B cell (primary cell): ENCODE results near the gene PCGF3. TPM values are rescaled to one million over a fixed set of nuclear protein-coding genes. Genes with fewer than 3 reads are reported as not detected.

Experiments used
- ATAC-seq: fragments of 200-7000 bp; cut with Tn5 transposase; one replicate; pipeline ENCODE4 v1.10.0; 2021; ENCODE audit warnings: low read depth, mild to moderate bottlenecking, moderate number of reproducible peaks, moderate library complexity
- CTCF ChIA-PET: fragments of 350-600 bp; sonication (Branson Sonifier 250); formaldehyde crosslinking; loops from one replicate; lab custom pipeline; 2021; ENCODE audit warnings: antibody characterized with exemption, inconsistent platforms; lab: Charles Lee
- POLR2A ChIA-PET: fragments of 350-600 bp; sonication (Branson Sonifier 250); formaldehyde crosslinking; loops from one replicate; lab custom pipeline; 2021; ENCODE audit warnings: antibody characterized with exemption; lab: Charles Lee
- DNase-seq: peaks from one replicate; pipeline ENCODE4 v3.0.0; 2013
- H2AFZ ChIP-seq: 2 replicates; pipeline ENCODE4 v1.6.1; 2012; ENCODE audit warnings: mild to moderate bottlenecking, low read depth, low read length; ENCODE audit not compliant: insufficient read depth, poor library complexity, severe bottlenecking
- H3K27ac ChIP-seq, 2 donors: 1 replicate in 1 of 2; 2 replicates in 1 of 2; pipeline ENCODE4 v1.5.1; 2012 to 2013; ENCODE audit warnings: low read length in 2 of 2, mild to moderate bottlenecking in 2 of 2, moderate library complexity in 1 of 2
- H3K27me3 ChIP-seq, 4 experiments: fragments of 200-600 bp in 1 of 4; sonication (generic) in 1 of 4; replicated peaks in 1 of 4; 1 replicate in 2 of 4; 2 replicates in 2 of 4; pipeline versions ENCODE4 v1.6.1 to v1.7.0; 2013 to 2016; ENCODE audit warnings: low read length in 3 of 4, mild to moderate bottlenecking in 2 of 4, mixed read lengths in 1 of 4, moderate library complexity in 1 of 4; ENCODE audit not compliant: insufficient read depth in 4 of 4, control insufficient read depth in 3 of 4; ENCODE audit errors: control extremely low read depth in 1 of 4
- H3K36me3 ChIP-seq, 2 experiments: replicated peaks in 1 of 2; 1 replicate in 1 of 2; 2 replicates in 1 of 2; pipeline versions ENCODE4 v1.6.1 to v1.7.1; 2013; ENCODE audit warnings: low read length in 1 of 2; ENCODE audit not compliant: insufficient read depth in 2 of 2, control insufficient read depth in 1 of 2; ENCODE audit errors: control extremely low read depth in 1 of 2, extremely low read depth in 1 of 2
- H3K4me1 ChIP-seq, 2 donors: fragments of 200-600 bp in 1 of 2; sonication (generic) in 1 of 2; 1 replicate in 1 of 2; 2 replicates in 1 of 2; pipeline versions ENCODE4 v1.5.1 to v1.6.1; 2013 to 2017; ENCODE audit warnings: low read length in 2 of 2; ENCODE audit not compliant: control insufficient read depth in 2 of 2, insufficient read depth in 2 of 2
- H3K4me2 ChIP-seq: replicated peaks from 2 replicates; pipeline ENCODE3; 2012; ENCODE audit warnings: mild to moderate bottlenecking, low read depth, low read length; ENCODE audit not compliant: poor library complexity, severe bottlenecking
- H3K4me3 ChIP-seq, 5 experiments: fragments of 200-600 bp in 1 of 5; sonication (generic) in 1 of 5; 1 replicate in 3 of 5; 2 replicates in 2 of 5; pipeline versions ENCODE4 v1.5.1 to v1.7.0; 2011 to 2016; ENCODE audit warnings: low read length in 4 of 5, mild to moderate bottlenecking in 4 of 5, low read depth in 2 of 5, control low read depth in 1 of 5, moderate library complexity in 1 of 5; ENCODE audit not compliant: insufficient read depth in 1 of 5; ENCODE audit errors: control extremely low read depth in 1 of 5, extremely low read depth in 1 of 5
- H3K79me2 ChIP-seq: fragments of 200-600 bp; sonication (generic); one replicate; pipeline ENCODE4 v1.6.0; 2016; ENCODE audit warnings: low read length; ENCODE audit not compliant: control insufficient read depth, insufficient read depth
- H3K9ac ChIP-seq: fragments of 200-600 bp; sonication (generic); 2 replicates; pipeline ENCODE4 v1.6.1; 2017; ENCODE audit warnings: mild to moderate bottlenecking, low read length, moderate library complexity
- H3K9me3 ChIP-seq, 3 donors: one replicate each; pipeline versions ENCODE4 v1.6.1 to v1.7.1; 2013; ENCODE audit warnings: low read length in 2 of 3; ENCODE audit not compliant: control insufficient read depth in 2 of 3, insufficient read depth in 1 of 3; ENCODE audit errors: control extremely low read depth in 1 of 3
- H4K20me1 ChIP-seq: 2 replicates; pipeline ENCODE4 v1.6.0; 2012; ENCODE audit warnings: mild to moderate bottlenecking, low read length; ENCODE audit not compliant: insufficient read depth, control insufficient read depth, poor library complexity, severe bottlenecking
- H3K27ac Mint-ChIP-seq: one replicate; pipeline ENCODE4 v1.8.0; 2021; ENCODE audit warnings: mixed read lengths
- H3K27me3 Mint-ChIP-seq: one replicate; pipeline ENCODE4 v1.8.0; 2021; ENCODE audit warnings: mixed read lengths
- H3K4me1 Mint-ChIP-seq: one replicate; pipeline ENCODE4 v1.8.0; 2021; ENCODE audit warnings: mixed read lengths
- H3K4me3 Mint-ChIP-seq: one replicate; pipeline ENCODE4 v1.8.0; 2021; ENCODE audit warnings: mixed read lengths
- H3K9me3 Mint-ChIP-seq: one replicate; pipeline ENCODE4 v1.8.0; 2022; ENCODE audit warnings: mixed read lengths; ENCODE audit not compliant: insufficient read depth
- CTCF ChIP-seq: fragments of 200-600 bp; IDR thresholded peaks from one replicate; pipeline ENCODE4 v1.8.0; 2022; ENCODE audit warnings: antibody characterized with exemption, mild to moderate bottlenecking
- EZH2 ChIP-seq: IDR thresholded peaks from 2 replicates; pipeline ENCODE4 v1.6.1; 2012; ENCODE audit warnings: borderline replicate concordance, low read depth, mild to moderate bottlenecking, moderate library complexity, low read length; ENCODE audit not compliant: insufficient read depth, poor library complexity, severe bottlenecking
- WGBS: methylation state at CpG from one replicate; pipeline ENCODE4 v1.1.5; 2013; ENCODE audit warnings: missing lambda C conversion rate; ENCODE audit not compliant: insufficient coverage; 5-methylcytosine and 5-hydroxymethylcytosine counted together
- intact Hi-C: fragments of 100-400 bp; cut with micrococcal nuclease; formaldehyde crosslinking; loops from one replicate; pipeline ENCODE4 v1.10.0; 2022
- polyA plus RNA-seq: library from polyadenylated mRNA; depleted of rRNA; stranded (reverse); fragments of >200 nt; gene quantifications from 2 replicates; pipeline ENCODE4 v1.2.3, GENCODE V29; 2012
- total RNA-seq, 2 donors: library from RNA; stranded (reverse); fragments of 120-200 nt in 1 of 2; gene quantifications; 1 replicate in 1 of 2; 2 replicates in 1 of 2; pipeline versions ENCODE4 v1.2.3 to v1.2.4, GENCODE V29; 2013 to 2022

The PCGF3 gene
- total and polyA plus RNA-seq, 2 donors (not counting 1 experiment from before 2014, with no cell fraction given), result 65.7 to 90.3 TPM

- ATAC-seq, result no peak
- Histone ChIP-seq H3K4me2 (no peak overlapping the region), H3K4me1 (peaks cover 0 to 8% of the 10 kb centered on the region in 2 donors), H3K9ac (no peak overlapping the region), H3K4me3 (no peak overlapping the region), H3K27ac (no peak overlapping the region), H3K36me3 (peaks cover 4 to 17% of the 10 kb centered on the region in 2 experiments), H3K79me2 (no peaks in the 10 kb centered on the region), H2AFZ (no peak overlapping the region), H3K27me3 (no peaks in the 10 kb centered on the region), H4K20me1 (peaks cover 14% of the 10 kb centered on the region), H3K9me3 (peaks cover 0 to 3% (median 0%) of the 10 kb centered on the region in 3 donors)
- no peak for DNase-seq
- Mint-ChIP-seq H3K9me3 (no peaks in the 10 kb centered on the region), H3K4me3 (no peak overlapping the region), H3K27ac (peak overlapping the region; percentile 10), H3K27me3 (no peaks in the 10 kb centered on the region), H3K4me1 (peaks cover 2% of the 10 kb centered on the region)
- 94% methylated on average over 21 of the region's 22 CpGs for WGBS
- intact Hi-C loops, result loop anchor here (2.0 kb wide), 2 partner anchors 243 to 607 kb away; partner anchors contain the start of gene IDUA
- CTCF ChIA-PET, result interaction anchor here (0.8 to 3.4 kb wide), 13 partner anchors 10 to 886 kb away, joined by 3 to 90 read pairs (median 4); partner anchors contain the start of gene IDUA
- POLR2A ChIA-PET, result no interaction called here
- TF ChIP-seq EZH2, result no peak
- no peak for TF ChIP-seq CTCF
These were observed 38.0 kb downstream of the PCGF3 start for GRCh38 chr4:743463-744211.

- ATAC-seq, result no peak
- Mint-ChIP-seq H3K4me1 (no peaks in the 10 kb centered on the region), H3K9me3 (no peaks in the 10 kb centered on the region), H3K27ac (peak overlapping the region; percentile 10), H3K27me3 (no peaks in the 10 kb centered on the region), H3K4me3 (no peak overlapping the region)
- Histone ChIP-seq H3K4me2 (no peak overlapping the region), H3K36me3 (peaks cover 5 to 14% of the 10 kb centered on the region in 2 experiments), H4K20me1 (peaks cover 16% of the 10 kb centered on the region), H3K9ac (no peak overlapping the region), H3K27ac (no peak overlapping the region), H3K4me3 (no peak overlapping the region), H3K4me1 (peaks cover 0 to 4% of the 10 kb centered on the region in 2 donors), H3K27me3 (no peaks in the 10 kb centered on the region), H3K9me3 (no peaks in the 10 kb centered on the region), H2AFZ (no peak overlapping the region), H3K79me2 (no peaks in the 10 kb centered on the region)
- ChIA-PET CTCF (no interaction called here), POLR2A (no interaction called here)
- 98% methylated on average over 24 of the region's 44 CpGs for WGBS
- intact Hi-C loops, result no loop called here
- no peak for TF ChIP-seq CTCF
- no peak for TF ChIP-seq EZH2
- no peak for DNase-seq
These were observed 38.7 kb downstream of the PCGF3 start for GRCh38 chr4:744212-744841.
